Tibial nerve (tissue), 4 donors: Measurements from ENCODE around the gene CELA3A.
"Not testable (repeated sequence)": the region's sequence is repeated elsewhere in the genome, so short reads cannot be mapped to it uniquely, and the experiment has no call there.

ENCODE experiments used
- EP300 ChIP-seq, 2 donors: sonication (generic); formaldehyde crosslinking; IDR thresholded peaks; one replicate each; pipeline ENCODE4 v1.6.1; 2017; ENCODE audit warnings: antibody characterized with exemption in 2 of 2, mild to moderate bottlenecking in 1 of 2
- TF ChIP-seq, protein P1 (sequence below), 5 experiments: fragments of 200-600 bp in 3 of 5; fragments of 450-650 bp in 2 of 5; sonication (generic) in 3 of 5; IDR thresholded peaks; one replicate each; pipeline ENCODE4 v1.5.1; 2016 to 2019; ENCODE audit warnings: antibody characterized with exemption in 5 of 5, mild to moderate bottlenecking in 3 of 5, moderate library complexity in 2 of 5

- TF ChIP-seq EP300 (IDR thresholded peaks at IDR 0.05), result not testable (repeated sequence)
- TF ChIP-seq, protein P1, sequence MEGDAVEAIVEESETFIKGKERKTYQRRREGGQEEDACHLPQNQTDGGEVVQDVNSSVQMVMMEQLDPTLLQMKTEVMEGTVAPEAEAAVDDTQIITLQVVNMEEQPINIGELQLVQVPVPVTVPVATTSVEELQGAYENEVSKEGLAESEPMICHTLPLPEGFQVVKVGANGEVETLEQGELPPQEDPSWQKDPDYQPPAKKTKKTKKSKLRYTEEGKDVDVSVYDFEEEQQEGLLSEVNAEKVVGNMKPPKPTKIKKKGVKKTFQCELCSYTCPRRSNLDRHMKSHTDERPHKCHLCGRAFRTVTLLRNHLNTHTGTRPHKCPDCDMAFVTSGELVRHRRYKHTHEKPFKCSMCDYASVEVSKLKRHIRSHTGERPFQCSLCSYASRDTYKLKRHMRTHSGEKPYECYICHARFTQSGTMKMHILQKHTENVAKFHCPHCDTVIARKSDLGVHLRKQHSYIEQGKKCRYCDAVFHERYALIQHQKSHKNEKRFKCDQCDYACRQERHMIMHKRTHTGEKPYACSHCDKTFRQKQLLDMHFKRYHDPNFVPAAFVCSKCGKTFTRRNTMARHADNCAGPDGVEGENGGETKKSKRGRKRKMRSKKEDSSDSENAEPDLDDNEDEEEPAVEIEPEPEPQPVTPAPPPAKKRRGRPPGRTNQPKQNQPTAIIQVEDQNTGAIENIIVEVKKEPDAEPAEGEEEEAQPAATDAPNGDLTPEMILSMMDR (IDR thresholded peaks at IDR 0.05), result not testable (repeated sequence)
These were observed 30.9 kb upstream of the CELA3A start for GRCh38 chr1:21970523-21970922.
